Measurements from ENCODE around the gene SLC41A1. TPM values are rescaled to one million over a fixed set of nuclear protein-coding genes. Genes with fewer than 3 reads are reported as not detected.
A peak's percentile ranks its signal among the peaks of the same experiment; 100 is the strongest.

Gene SLC41A1
- total RNA-seq, 1 donor from 2014 or later, result 12.0 TPM

- H3K27ac ChIP-seq (ENCODE audit: low read depth, low read length), result no peak overlapping the region
- no peak overlapping the region for H3K9ac ChIP-seq (ENCODE audit: low read depth in 1 of 3, low read length in 3 of 3)
- H3K4me1 ChIP-seq (ENCODE audit: control insufficient read depth in 3 of 3, insufficient read depth in 3 of 3, low read length in 3 of 3), result peaks cover 18 to 27% (median 26%) of the 10 kb centered on the region in 3 donors
- no peaks in the 10 kb centered on the region for H3K9me3 ChIP-seq (ENCODE audit: control insufficient read depth in 3 of 3, low read length in 3 of 3)
- H3K36me3 ChIP-seq (ENCODE audit: control insufficient read depth in 3 of 3, insufficient read depth in 3 of 3, low read length in 3 of 3), result no peaks in the 10 kb centered on the region
- no peak overlapping the region for H3K4me3 ChIP-seq (ENCODE audit: low read length in 3 of 3)
- H3K27me3 ChIP-seq (ENCODE audit: control insufficient read depth in 3 of 3, insufficient read depth in 3 of 3, low read length in 3 of 3), result no peaks in the 10 kb centered on the region
Measured at GRCh38 chr1:205780335-205780734, 32.7 kb downstream of the SLC41A1 start.

- Histone ChIP-seq H3K9ac (ENCODE audit: low read depth in 1 of 3, low read length in 3 of 3) (no peak overlapping the region), H3K27me3 (ENCODE audit: control insufficient read depth in 3 of 3, insufficient read depth in 3 of 3, low read length in 3 of 3) (no peaks in the 10 kb centered on the region), H3K4me3 (ENCODE audit: low read length in 3 of 3) (no peak overlapping the region), H3K36me3 (ENCODE audit: control insufficient read depth in 3 of 3, insufficient read depth in 3 of 3, low read length in 3 of 3) (no peaks in the 10 kb centered on the region), H3K4me1 (ENCODE audit: control insufficient read depth in 3 of 3, insufficient read depth in 3 of 3, low read length in 3 of 3) (peaks cover 5 to 18% (median 17%) of the 10 kb centered on the region in 3 donors), H3K27ac (ENCODE audit: low read depth, low read length) (no peak overlapping the region), H3K9me3 (ENCODE audit: control insufficient read depth in 3 of 3, low read length in 3 of 3) (no peaks in the 10 kb centered on the region)
Measured at GRCh38 chr1:205777994-205778393, 35.0 kb downstream of the SLC41A1 start.

- no peaks in the 10 kb centered on the region for H3K9me3 ChIP-seq (ENCODE audit: control insufficient read depth in 3 of 3, low read length in 3 of 3)
- no peaks in the 10 kb centered on the region for H3K27me3 ChIP-seq (ENCODE audit: control insufficient read depth in 3 of 3, insufficient read depth in 3 of 3, low read length in 3 of 3)
- peak overlapping the region; percentile 69 for H3K27ac ChIP-seq (ENCODE audit: low read depth, low read length)
- H3K4me1 ChIP-seq (ENCODE audit: control insufficient read depth in 3 of 3, insufficient read depth in 3 of 3, low read length in 3 of 3), result peaks cover 3 to 14% (median 11%) of the 10 kb centered on the region in 3 donors
- H3K4me3 ChIP-seq (ENCODE audit: low read length in 3 of 3), result peak overlapping the region; percentile 94 to 97 (median 95)
- H3K36me3 ChIP-seq (ENCODE audit: control insufficient read depth in 3 of 3, insufficient read depth in 3 of 3, low read length in 3 of 3), result peaks cover 0 to under 1% (median 0%) of the 10 kb centered on the region in 3 donors
- peak overlapping the region in 2 of 3 donors; percentile 61 to 91 for H3K9ac ChIP-seq (ENCODE audit: low read depth in 1 of 3, low read length in 3 of 3)
Measured at GRCh38 chr1:205775717-205776056, 37.3 kb downstream of the SLC41A1 start.

GRCh38 chr1:205775015-205775716 is 37.8 kb downstream of the SLC41A1 start, which contains the start of gene RAB29:
Gene RAB29 (minus strand): TSS chr1:205775482. CDS start chr1:205774956, 526 bp downstream.
- peak within 1 kb of the TSS; percentile 94 to 97 (median 95) for H3K4me3 ChIP-seq (ENCODE audit: low read length in 3 of 3)
- H3K9me3 ChIP-seq (ENCODE audit: control insufficient read depth in 3 of 3, low read length in 3 of 3), result no peaks in the 10 kb centered on the region
- H3K9ac ChIP-seq (ENCODE audit: low read depth in 1 of 3, low read length in 3 of 3), result peak within 1 kb of the TSS; percentile 61 to 91 (median 87)
- H3K27ac ChIP-seq (ENCODE audit: low read depth, low read length), result peak within 1 kb of the TSS; percentile 69
- peaks cover 4 to 6% (median 5%) of the 10 kb centered on the region in 3 donors for H3K36me3 ChIP-seq (ENCODE audit: control insufficient read depth in 3 of 3, insufficient read depth in 3 of 3, low read length in 3 of 3)
- peaks cover 3 to 14% (median 11%) of the 10 kb centered on the region in 3 donors for H3K4me1 ChIP-seq (ENCODE audit: control insufficient read depth in 3 of 3, insufficient read depth in 3 of 3, low read length in 3 of 3)
- no peaks in the 10 kb centered on the region for H3K27me3 ChIP-seq (ENCODE audit: control insufficient read depth in 3 of 3, insufficient read depth in 3 of 3, low read length in 3 of 3)

GRCh38 chr1:205774198-205775014 is 38.6 kb downstream of the SLC41A1 start:
- Histone ChIP-seq H3K4me1 (ENCODE audit: control insufficient read depth in 3 of 3, insufficient read depth in 3 of 3, low read length in 3 of 3) (peaks cover 3 to 14% (median 11%) of the 10 kb centered on the region in 3 donors), H3K9ac (ENCODE audit: low read depth in 1 of 3, low read length in 3 of 3) (peak overlapping the region; percentile 61 to 91 (median 87)), H3K27me3 (ENCODE audit: control insufficient read depth in 3 of 3, insufficient read depth in 3 of 3, low read length in 3 of 3) (no peaks in the 10 kb centered on the region), H3K27ac (ENCODE audit: low read depth, low read length) (peak overlapping the region; percentile 69), H3K36me3 (ENCODE audit: control insufficient read depth in 3 of 3, insufficient read depth in 3 of 3, low read length in 3 of 3) (peaks cover 5 to 10% (median 6%) of the 10 kb centered on the region in 3 donors), H3K4me3 (ENCODE audit: low read length in 3 of 3) (peak overlapping the region; percentile 94 to 97 (median 95)), H3K9me3 (ENCODE audit: control insufficient read depth in 3 of 3, low read length in 3 of 3) (no peaks in the 10 kb centered on the region)

- Histone ChIP-seq H3K9me3 (ENCODE audit: control insufficient read depth in 3 of 3, low read length in 3 of 3) (no peaks in the 10 kb centered on the region), H3K27me3 (ENCODE audit: control insufficient read depth in 3 of 3, insufficient read depth in 3 of 3, low read length in 3 of 3) (no peaks in the 10 kb centered on the region)
Measured at GRCh38 chr1:205772607-205773032, 40.4 kb downstream of the SLC41A1 start.

GRCh38 chr1:205770618-205771017 is 42.4 kb downstream of the SLC41A1 start:
- no peaks in the 10 kb centered on the region for H3K9me3 ChIP-seq (ENCODE audit: control insufficient read depth in 3 of 3, low read length in 3 of 3)
- no peak overlapping the region for H3K27ac ChIP-seq (ENCODE audit: low read depth, low read length)
- no peak overlapping the region for H3K9ac ChIP-seq (ENCODE audit: low read depth in 1 of 3, low read length in 3 of 3)
- H3K27me3 ChIP-seq (ENCODE audit: control insufficient read depth in 3 of 3, insufficient read depth in 3 of 3, low read length in 3 of 3), result no peaks in the 10 kb centered on the region
- H3K4me1 ChIP-seq (ENCODE audit: control insufficient read depth in 3 of 3, insufficient read depth in 3 of 3, low read length in 3 of 3), result peaks cover 1 to 7% (median 7%) of the 10 kb centered on the region in 3 donors
- no peak overlapping the region for H3K4me3 ChIP-seq (ENCODE audit: low read length in 3 of 3)
- peaks cover 5 to 10% (median 6%) of the 10 kb centered on the region in 3 donors for H3K36me3 ChIP-seq (ENCODE audit: control insufficient read depth in 3 of 3, insufficient read depth in 3 of 3, low read length in 3 of 3)

More at GRCh38 chr1:205772607-205773032, 40.4 kb downstream of the SLC41A1 start:
- no peak overlapping the region for H3K4me3 ChIP-seq (ENCODE audit: low read length in 3 of 3)
- no peak overlapping the region for H3K27ac ChIP-seq (ENCODE audit: low read depth, low read length)
- H3K9ac ChIP-seq (ENCODE audit: low read depth in 1 of 3, low read length in 3 of 3), result no peak overlapping the region
- peaks cover 5 to 10% (median 6%) of the 10 kb centered on the region in 3 donors for H3K36me3 ChIP-seq (ENCODE audit: control insufficient read depth in 3 of 3, insufficient read depth in 3 of 3, low read length in 3 of 3)
- H3K4me1 ChIP-seq (ENCODE audit: control insufficient read depth in 3 of 3, insufficient read depth in 3 of 3, low read length in 3 of 3), result peaks cover 3 to 12% (median 11%) of the 10 kb centered on the region in 3 donors

GRCh38 chr1:205769641-205770365 is 43.2 kb downstream of the SLC41A1 start:
- H3K27ac ChIP-seq (ENCODE audit: low read depth, low read length), result no peak overlapping the region

GRCh38 chr1:205767248-205767647 is 45.8 kb downstream of the SLC41A1 start:
- no peak overlapping the region for H3K9ac ChIP-seq (ENCODE audit: low read depth in 1 of 3, low read length in 3 of 3)
- H3K4me1 ChIP-seq (ENCODE audit: control insufficient read depth in 3 of 3, insufficient read depth in 3 of 3, low read length in 3 of 3), result no peaks in the 10 kb centered on the region
- H3K9me3 ChIP-seq (ENCODE audit: control insufficient read depth in 3 of 3, low read length in 3 of 3), result no peaks in the 10 kb centered on the region
- no peak overlapping the region for H3K27ac ChIP-seq (ENCODE audit: low read depth, low read length)
- H3K27me3 ChIP-seq (ENCODE audit: control insufficient read depth in 3 of 3, insufficient read depth in 3 of 3, low read length in 3 of 3), result no peaks in the 10 kb centered on the region
- H3K4me3 ChIP-seq (ENCODE audit: low read length in 3 of 3), result no peak overlapping the region
- peaks cover 5 to 10% (median 6%) of the 10 kb centered on the region in 3 donors for H3K36me3 ChIP-seq (ENCODE audit: control insufficient read depth in 3 of 3, insufficient read depth in 3 of 3, low read length in 3 of 3)

More at GRCh38 chr1:205769641-205770365, 43.2 kb downstream of the SLC41A1 start:
- Histone ChIP-seq H3K4me1 (ENCODE audit: control insufficient read depth in 3 of 3, insufficient read depth in 3 of 3, low read length in 3 of 3) (peaks cover 0 to 5% (median 4%) of the 10 kb centered on the region in 3 donors), H3K9ac (ENCODE audit: low read depth in 1 of 3, low read length in 3 of 3) (no peak overlapping the region), H3K36me3 (ENCODE audit: control insufficient read depth in 3 of 3, insufficient read depth in 3 of 3, low read length in 3 of 3) (peaks cover 5 to 10% (median 6%) of the 10 kb centered on the region in 3 donors), H3K27me3 (ENCODE audit: control insufficient read depth in 3 of 3, insufficient read depth in 3 of 3, low read length in 3 of 3) (no peaks in the 10 kb centered on the region), H3K4me3 (ENCODE audit: low read length in 3 of 3) (no peak overlapping the region), H3K9me3 (ENCODE audit: control insufficient read depth in 3 of 3, low read length in 3 of 3) (no peaks in the 10 kb centered on the region)

Measured in skeletal muscle tissue (tissue), 4 donors.